Measurements from ENCODE around the gene POLR1E.
"Not testable (repeated sequence)": the region's sequence is repeated elsewhere in the genome, so short reads cannot be mapped to it uniquely, and the experiment has no call there.

DNA sequence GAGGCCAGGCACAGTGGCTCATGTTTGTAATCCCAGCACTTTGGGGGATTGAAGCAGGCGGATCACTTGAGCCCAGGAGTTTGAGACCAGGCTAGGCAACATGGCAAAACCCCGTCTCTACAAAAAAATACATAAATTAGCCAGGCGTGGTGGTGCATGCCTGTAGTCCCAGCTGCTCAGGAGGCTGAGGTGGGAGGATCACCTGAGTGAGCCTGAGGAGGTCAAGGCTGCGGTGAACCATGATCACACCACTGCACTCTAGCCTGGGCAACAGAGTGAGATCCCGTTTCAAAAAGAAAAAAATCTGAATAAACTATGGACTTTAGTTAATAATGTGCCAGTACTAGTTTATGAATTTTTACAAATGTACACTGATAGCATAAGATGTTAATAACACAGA lies 24.3 kb downstream of the POLR1E start:
- TF ChIP-seq EZH2 (IDR thresholded peaks at IDR 0.05; ENCODE audit: low read depth) = not testable (repeated sequence)
- TF ChIP-seq, protein P1, sequence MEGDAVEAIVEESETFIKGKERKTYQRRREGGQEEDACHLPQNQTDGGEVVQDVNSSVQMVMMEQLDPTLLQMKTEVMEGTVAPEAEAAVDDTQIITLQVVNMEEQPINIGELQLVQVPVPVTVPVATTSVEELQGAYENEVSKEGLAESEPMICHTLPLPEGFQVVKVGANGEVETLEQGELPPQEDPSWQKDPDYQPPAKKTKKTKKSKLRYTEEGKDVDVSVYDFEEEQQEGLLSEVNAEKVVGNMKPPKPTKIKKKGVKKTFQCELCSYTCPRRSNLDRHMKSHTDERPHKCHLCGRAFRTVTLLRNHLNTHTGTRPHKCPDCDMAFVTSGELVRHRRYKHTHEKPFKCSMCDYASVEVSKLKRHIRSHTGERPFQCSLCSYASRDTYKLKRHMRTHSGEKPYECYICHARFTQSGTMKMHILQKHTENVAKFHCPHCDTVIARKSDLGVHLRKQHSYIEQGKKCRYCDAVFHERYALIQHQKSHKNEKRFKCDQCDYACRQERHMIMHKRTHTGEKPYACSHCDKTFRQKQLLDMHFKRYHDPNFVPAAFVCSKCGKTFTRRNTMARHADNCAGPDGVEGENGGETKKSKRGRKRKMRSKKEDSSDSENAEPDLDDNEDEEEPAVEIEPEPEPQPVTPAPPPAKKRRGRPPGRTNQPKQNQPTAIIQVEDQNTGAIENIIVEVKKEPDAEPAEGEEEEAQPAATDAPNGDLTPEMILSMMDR (conservative IDR thresholded peaks at IDR 0.05) = not testable (repeated sequence)
